ENCODE measurements around the gene TRNAU1AP. TPM values are rescaled to one million over a fixed set of nuclear protein-coding genes. Genes with fewer than 3 reads are reported as not detected.

Gene TRNAU1AP
- total RNA-seq (2014; rRNA removed) (19.6 and 27.2 TPM in 2 replicates), Bru-seq, nascent RNA (percentile 66 among the genes with signal in this experiment), BruChase-seq, experiment 1, labeled RNA remaining after a 6-hour chase (percentile 70 among the genes with signal in this experiment), BruChase-seq, experiment 2, labeled RNA remaining after a 2-hour chase (percentile 68 among the genes with signal in this experiment)
- long read RNA-seq, transcript TRNAU1AP-201 (9 exons, 1,799 nt) = major isoform, 10 of 34 reads
- long read RNA-seq, partial matches to known transcripts = 8 of 34 reads
- long read RNA-seq, other reads (novel, unspliced or antisense) = 16 of 34 reads

DNA sequence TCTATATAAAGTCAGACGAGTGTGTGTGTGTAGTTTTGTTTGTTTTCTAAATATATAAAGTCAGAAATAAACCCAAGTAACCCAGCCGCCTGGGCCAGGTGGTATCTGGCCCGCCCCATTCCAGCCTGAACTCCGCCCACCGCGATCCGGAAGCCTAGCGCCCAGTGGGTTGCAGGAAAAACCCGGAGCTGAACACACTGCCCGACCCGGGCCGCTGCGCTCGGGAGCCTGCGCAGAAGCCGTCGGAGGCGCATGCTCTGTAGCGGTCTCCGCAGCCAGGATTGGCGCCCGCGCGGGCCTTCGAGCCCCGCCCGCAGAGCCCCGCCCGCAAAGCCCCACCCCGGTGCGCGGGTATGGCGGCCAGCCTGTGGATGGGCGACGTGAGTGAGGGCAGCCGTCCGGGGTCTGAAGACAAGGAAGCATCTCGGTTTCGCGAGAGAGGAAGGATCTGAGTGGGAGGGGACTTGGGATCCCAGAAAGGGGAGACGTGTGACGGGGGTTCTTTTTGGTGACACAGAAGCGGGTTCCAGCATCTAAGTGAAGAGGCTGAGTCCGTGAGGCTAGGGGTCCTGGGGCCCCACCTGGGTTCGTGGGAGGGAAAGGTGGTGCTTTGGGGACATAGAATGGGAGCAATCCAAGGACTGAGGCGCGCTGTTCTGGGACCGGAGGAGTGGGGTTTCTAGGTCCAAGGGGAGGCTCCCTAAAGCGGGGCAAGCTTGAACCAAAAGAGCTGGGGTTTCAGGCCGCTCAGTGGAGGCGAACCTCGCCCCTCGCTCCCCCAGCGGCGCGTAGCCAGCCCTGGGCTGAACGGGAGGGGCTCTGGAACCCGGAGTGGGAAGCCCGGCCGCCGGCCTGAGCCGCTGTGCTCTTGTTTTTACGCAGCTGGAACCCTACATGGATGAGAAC, at the start of gene TRNAU1AP:
TRNAU1AP (plus strand) TSS at position 328 of the 906 bp plus-strand sequence; CDS start at position 354, 26 bp downstream.
- intact Hi-C loops (cut with micrococcal nuclease) = loop anchor here (1.0 to 2.0 kb wide), 3 partner anchors 28 to 49 kb away; no protein-coding TSS in a partner anchor
- DNase-seq = peak; percentile 98
- no TSS peak for BruUV-seq (replicated peaks)
- POLR2A ChIA-PET (ENCODE audit: unreplicated experiment) = interaction anchor here (0.5 to 1.9 kb wide), 3 partner anchors 10 to 29 kb away, joined by 6 to 11 read pairs (median 6); no protein-coding TSS in a partner anchor
- peaks cover 12% of the 10 kb centered on the region for H3K79me2 ChIP-seq (ENCODE audit: low read length)
- H3K4me2 ChIP-seq (ENCODE audit: low read length) = peak within 1 kb of the TSS; percentile 91
- H3K9me2 ChIP-seq (replicated peaks; ENCODE audit: low read length) = no peaks in the 10 kb centered on the region
- peak within 1 kb of the TSS; percentile 92 for H3K9ac ChIP-seq (ENCODE audit: low read length)
- H3K27me3 ChIP-seq (ENCODE audit: low read length) = no peaks in the 10 kb centered on the region
- peak within 1 kb of the TSS; percentile 95 for H3K4me3 ChIP-seq (ENCODE audit: low read length)
- H3F3A ChIP-seq (ENCODE audit: low read length, unreplicated experiment) = no peaks in the 10 kb centered on the region
- H3K9me3 ChIP-seq (ENCODE audit: low read length) = no peaks in the 10 kb centered on the region
- peak within 1 kb of the TSS; percentile 96 for H2AFZ ChIP-seq (ENCODE audit: low read length)
- TF ChIP-seq EZH2phosphoT487 (IDR thresholded peaks at IDR 0.05; ENCODE audit: borderline replicate concordance, low read length) = no peak
- no peak for TF ChIP-seq CTCF (conservative IDR thresholded peaks at IDR 0.05; ENCODE audit: low read depth, low read length)
- TF ChIP-seq EZH2 (IDR thresholded peaks at IDR 0.05; ENCODE audit: low read length, unreplicated experiment) = no peak
- no peaks in the 10 kb centered on the region; the same call in 1 of the 2 replicates for H3K36me3 ChIP-seq (ENCODE audit: low read depth, low read length)
- H4K20me1 ChIP-seq (ENCODE audit: low read length) = no peaks in the 10 kb centered on the region
- peak within 1 kb of the TSS; percentile 45 for H3K27ac ChIP-seq (ENCODE audit: low read length)
- peak; percentile 92 for ATAC-seq
- H3K4me1 ChIP-seq (ENCODE audit: insufficient read depth, low read length) = peaks cover 8% of the 10 kb centered on the region; the same call in 1 of the 2 replicates
- CTCF ChIA-PET = no interaction called here

DNA sequence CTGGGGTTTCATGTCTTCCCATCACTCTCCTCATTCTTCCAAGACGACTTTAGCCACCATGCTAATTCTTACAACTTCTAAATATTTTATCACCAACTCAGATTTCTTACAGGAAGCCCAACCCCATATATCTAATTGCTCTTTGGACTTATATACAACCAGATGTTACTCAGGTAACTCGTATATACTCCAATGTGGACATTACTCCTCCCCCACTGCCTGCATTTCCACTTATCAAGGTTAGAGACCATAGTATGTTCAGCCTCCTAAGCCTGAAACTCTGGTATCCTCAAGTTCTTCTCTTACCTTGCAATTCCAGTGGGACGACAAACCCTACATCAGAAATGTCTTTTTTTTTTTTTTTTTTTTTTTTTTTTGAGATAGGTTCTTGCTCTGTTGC, 49.8 kb upstream of the TRNAU1AP start:
- CTCF ChIA-PET = no interaction called here

More for the DNA sequence above, 49.8 kb upstream of the TRNAU1AP start:
- H4K20me1 ChIP-seq (ENCODE audit: low read length) = peaks cover 12% of the 10 kb centered on the region
- H3K79me2 ChIP-seq (ENCODE audit: low read length) = peaks cover 34% of the 10 kb centered on the region
- H3K27ac ChIP-seq (ENCODE audit: low read length) = no peak overlapping the region
- peaks cover 17% of the 10 kb centered on the region for H3K4me1 ChIP-seq (ENCODE audit: insufficient read depth, low read length)
- H3K9me2 ChIP-seq (replicated peaks; ENCODE audit: low read length) = no peaks in the 10 kb centered on the region
- no peaks in the 10 kb centered on the region for H3K27me3 ChIP-seq (ENCODE audit: low read length)
- no peak for DNase-seq
- no peak overlapping the region for H2AFZ ChIP-seq (ENCODE audit: low read length)
- peaks cover 18% of the 10 kb centered on the region for H3F3A ChIP-seq (ENCODE audit: low read length, unreplicated experiment)
- H3K4me2 ChIP-seq (ENCODE audit: low read length) = no peak overlapping the region
- POLR2A ChIA-PET (ENCODE audit: unreplicated experiment) = no interaction called here
- no peak overlapping the region for H3K9ac ChIP-seq (ENCODE audit: low read length)
- BruUV-seq (replicated peaks) = no TSS peak
- H3K36me3 ChIP-seq (ENCODE audit: low read depth, low read length) = peaks cover 20% of the 10 kb centered on the region
- no peak overlapping the region for H3K4me3 ChIP-seq (ENCODE audit: low read length)
- intact Hi-C loops (cut with micrococcal nuclease) = no loop called here
- TF ChIP-seq EZH2phosphoT487 (IDR thresholded peaks at IDR 0.05; ENCODE audit: borderline replicate concordance, low read length) (no peak), CTCF (conservative IDR thresholded peaks at IDR 0.05; ENCODE audit: low read depth, low read length) (no peak), EZH2 (IDR thresholded peaks at IDR 0.05; ENCODE audit: low read length, unreplicated experiment) (no peak)
- no peaks in the 10 kb centered on the region for H3K9me3 ChIP-seq (ENCODE audit: low read length)
- no peak for ATAC-seq
